H9 (cell line): Measurements from ENCODE around the gene ADCY1. TPM values are rescaled to one million over a fixed set of nuclear protein-coding genes. Genes with fewer than 3 reads are reported as not detected.

Source experiments
- DNase-seq: peaks from one replicate; pipeline ENCODE4 v3.0.0-alpha.2; 2017
- H2AFZ ChIP-seq: one replicate; pipeline ENCODE4 v1.6.1; 2013; ENCODE audit warnings: mild to moderate bottlenecking, low read length, control low read depth, moderate library complexity
- H2AK5ac ChIP-seq: 2 replicates; pipeline ENCODE4 v1.6.1; 2013; ENCODE audit warnings: low read length, control low read depth, mixed read lengths; ENCODE audit not compliant: insufficient read length
- H2BK120ac ChIP-seq: one replicate; pipeline ENCODE4 v1.6.1; 2013; ENCODE audit warnings: low read depth, mild to moderate bottlenecking, low read length, control low read depth, inconsistent platforms; ENCODE audit not compliant: poor library complexity, severe bottlenecking
- H2BK12ac ChIP-seq: 2 replicates; pipeline ENCODE4 v1.6.1; 2013; ENCODE audit warnings: low read length, control low read depth, mixed read lengths, low read depth; ENCODE audit not compliant: insufficient read length
- H2BK15ac ChIP-seq: 2 replicates; pipeline ENCODE4 v1.6.1; 2013; ENCODE audit warnings: low read depth, low read length, control low read depth
- H2BK20ac ChIP-seq: one replicate; pipeline ENCODE4 v1.6.1; 2013; ENCODE audit warnings: low read depth, mild to moderate bottlenecking, low read length, control low read depth, inconsistent platforms; ENCODE audit not compliant: poor library complexity, severe bottlenecking
- H2BK5ac ChIP-seq: 2 replicates; pipeline ENCODE4 v1.6.1; 2013; ENCODE audit warnings: low read length, control low read depth, mixed read lengths; ENCODE audit not compliant: insufficient read length
- H3K14ac ChIP-seq: 2 replicates; pipeline ENCODE4 v1.6.1; 2013; ENCODE audit warnings: low read length, control low read depth; ENCODE audit not compliant: insufficient read depth
- H3K18ac ChIP-seq: 2 replicates; pipeline ENCODE4 v1.6.1; 2013; ENCODE audit warnings: low read depth, mild to moderate bottlenecking, mixed read lengths, low read length, control low read depth; ENCODE audit not compliant: insufficient read length
- H3K23ac ChIP-seq: 2 replicates; pipeline ENCODE4 v1.6.1; 2013; ENCODE audit warnings: low read length, control low read depth, mixed read lengths, low read depth; ENCODE audit not compliant: insufficient read length
- H3K23me2 ChIP-seq: 2 replicates; pipeline ENCODE4 v1.6.1; 2013; ENCODE audit warnings: low read depth, mild to moderate bottlenecking, mixed read lengths, low read length, control low read depth; ENCODE audit not compliant: insufficient read length, poor library complexity, severe bottlenecking
- H3K27ac ChIP-seq: 2 replicates; pipeline ENCODE4 v1.5.1; 2013; ENCODE audit warnings: low read length, control low read depth, mixed read lengths, low read depth; ENCODE audit not compliant: insufficient read length
- H3K27me3 ChIP-seq: 2 replicates; pipeline ENCODE4 v1.6.1; 2013; ENCODE audit warnings: low read length, control low read depth, inconsistent platforms; ENCODE audit not compliant: insufficient read depth
- H3K4ac ChIP-seq: 2 replicates; pipeline ENCODE4 v1.6.1; 2013; ENCODE audit warnings: low read depth, mild to moderate bottlenecking, control low read depth, inconsistent platforms, low read length, moderate library complexity
- H3K4me1 ChIP-seq: 2 replicates; pipeline ENCODE4 v1.6.1; 2013; ENCODE audit warnings: low read length, control low read depth, inconsistent platforms; ENCODE audit not compliant: insufficient read depth
- H3K4me2 ChIP-seq: 2 replicates; pipeline ENCODE4 v1.6.1; 2013; ENCODE audit warnings: low read length, control low read depth, mixed read lengths; ENCODE audit not compliant: insufficient read length, insufficient read depth
- H3K56ac ChIP-seq: 2 replicates; pipeline ENCODE4 v1.6.1; 2013; ENCODE audit warnings: low read depth, mild to moderate bottlenecking, mixed read lengths, low read length, control low read depth; ENCODE audit not compliant: insufficient read length
- H3K79me1 ChIP-seq: 2 replicates; pipeline ENCODE4 v1.6.1; 2013; ENCODE audit warnings: low read depth, mild to moderate bottlenecking, moderate library complexity, low read length, control low read depth, inconsistent platforms; ENCODE audit not compliant: insufficient read depth, poor library complexity, severe bottlenecking
- H3K79me2 ChIP-seq: 2 replicates; pipeline ENCODE4 v1.6.1; 2013; ENCODE audit warnings: low read length, control low read depth, inconsistent platforms; ENCODE audit not compliant: insufficient read depth
- H3K9ac ChIP-seq: 2 replicates; pipeline ENCODE4 v1.6.1; 2013; ENCODE audit warnings: low read length, control low read depth, mixed read lengths; ENCODE audit not compliant: insufficient read length; ENCODE audit errors: extremely low read depth
- H3K9me3 ChIP-seq: one replicate; pipeline ENCODE4 v1.6.1; 2013; ENCODE audit warnings: low read depth, low read length, inconsistent platforms; ENCODE audit not compliant: control insufficient read depth
- H3T11ph ChIP-seq: one replicate; pipeline ENCODE4 v1.6.1; 2013; ENCODE audit warnings: mild to moderate bottlenecking, low read length, control low read depth, inconsistent platforms
- H4K20me1 ChIP-seq: one replicate; pipeline ENCODE4 v1.6.1; 2013; ENCODE audit not compliant: control insufficient read depth, insufficient read length, insufficient read depth
- H4K5ac ChIP-seq: 2 replicates; pipeline ENCODE4 v1.6.1; 2013; ENCODE audit warnings: low read depth, mild to moderate bottlenecking, mixed read lengths, low read length, control low read depth; ENCODE audit not compliant: insufficient read length
- H4K8ac ChIP-seq: replicated peaks from 2 replicates; pipeline ENCODE4 v1.6.1; 2013; ENCODE audit warnings: low read length, control low read depth, mixed read lengths, low read depth; ENCODE audit not compliant: insufficient read length
- H4K91ac ChIP-seq: 2 replicates; pipeline ENCODE4 v1.6.1; 2013; ENCODE audit warnings: low read depth, mild to moderate bottlenecking, moderate library complexity, mixed read lengths, low read length, control low read depth; ENCODE audit not compliant: insufficient read length
- H3K27ac Mint-ChIP-seq, 3 experiments: 2 replicates in 2 of 3; 3 replicates in 1 of 3; pipeline ENCODE4 v1.8.0; 2020 to 2021; ENCODE audit warnings: mixed read lengths in 3 of 3, mild to moderate bottlenecking in 1 of 3, moderate library complexity in 1 of 3
- H3K27me3 Mint-ChIP-seq: 2 replicates; pipeline ENCODE4 v1.8.0; 2021; ENCODE audit warnings: low read depth, mild to moderate bottlenecking, moderate library complexity, mixed read lengths
- H3K36me3 Mint-ChIP-seq, 3 experiments: 2 replicates in 2 of 3; 3 replicates in 1 of 3; pipeline ENCODE4 v1.8.0; 2020 to 2021; ENCODE audit warnings: low read depth in 3 of 3, mixed read lengths in 3 of 3; ENCODE audit not compliant: insufficient read depth in 1 of 3
- H3K4me1 Mint-ChIP-seq, 2 experiments: 2 replicates each; pipeline ENCODE4 v1.8.0; 2020; ENCODE audit warnings: mixed read lengths in 2 of 2
- H3K4me3 Mint-ChIP-seq, 2 experiments: 2 replicates in 1 of 2; 3 replicates in 1 of 2; pipeline ENCODE4 v1.8.0; 2020 to 2021; ENCODE audit warnings: mild to moderate bottlenecking in 2 of 2, mixed read lengths in 2 of 2, moderate library complexity in 1 of 2
- H3K9me3 Mint-ChIP-seq, 2 experiments: 2 replicates in 1 of 2; 3 replicates in 1 of 2; pipeline ENCODE4 v1.8.0; 2020; ENCODE audit warnings: mild to moderate bottlenecking in 2 of 2, mixed read lengths in 2 of 2, moderate library complexity in 1 of 2
- WGBS: extraction: QIAGEN DNeasy Blood & Tissue Kit; methylation state at CpG from one replicate; pipeline ENCODE4 v1.1.7; 2013; ENCODE audit warnings: missing lambda C conversion rate, low lambda C conversion rate, mixed read lengths; ENCODE audit not compliant: insufficient read length; ENCODE audit errors: extremely low coverage; 5-methylcytosine and 5-hydroxymethylcytosine counted together
- total RNA-seq: library from RNA; stranded (reverse); gene quantifications from 2 replicates; pipeline ENCODE4 v1.2.1, GENCODE V29; 2021
- TF ChIP-seq, protein P1 (sequence below): fragments of 200-600 bp; sonication (generic); conservative IDR thresholded peaks from 3 replicates; pipeline ENCODE4 v1.8.0; 2021; ENCODE audit warnings: antibody characterized with exemption, mild to moderate bottlenecking

Gene ADCY1
- total RNA-seq, 1 experiment from 2014 or later: 21.6 TPM

DNA sequence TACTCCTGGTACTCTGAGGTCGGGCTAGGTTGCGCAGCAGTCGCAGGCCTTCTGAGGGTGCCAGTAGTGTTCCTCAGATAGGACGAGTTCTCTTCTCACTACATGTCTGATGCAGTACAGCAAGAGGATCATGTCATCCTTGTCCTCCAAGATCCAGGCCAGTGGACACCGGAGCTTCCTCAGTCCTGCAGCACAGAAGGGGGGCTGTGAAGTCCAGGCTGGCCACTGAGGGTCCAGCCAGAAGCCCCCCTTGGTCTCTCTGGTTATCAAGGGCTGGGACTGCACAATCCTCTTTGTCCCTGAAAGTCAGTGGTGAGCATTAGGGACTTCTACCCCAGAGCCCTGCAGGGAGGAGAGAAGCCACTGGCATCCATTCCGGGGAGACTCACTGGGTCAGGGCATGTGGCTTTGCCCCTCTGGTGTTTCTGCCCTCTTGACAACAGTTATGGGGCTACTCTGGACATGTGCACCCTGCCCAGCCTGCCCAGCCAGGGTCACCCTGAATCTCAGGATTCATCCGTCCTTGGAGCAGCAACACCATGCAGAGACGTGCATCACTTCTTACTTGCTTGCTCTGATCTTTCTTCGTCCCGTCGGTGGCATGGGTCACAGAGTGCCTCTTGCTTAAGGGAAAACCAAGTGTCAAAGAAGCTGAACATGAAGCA, 125.7 kb downstream of the ADCY1 start:
- TF ChIP-seq, protein P1, sequence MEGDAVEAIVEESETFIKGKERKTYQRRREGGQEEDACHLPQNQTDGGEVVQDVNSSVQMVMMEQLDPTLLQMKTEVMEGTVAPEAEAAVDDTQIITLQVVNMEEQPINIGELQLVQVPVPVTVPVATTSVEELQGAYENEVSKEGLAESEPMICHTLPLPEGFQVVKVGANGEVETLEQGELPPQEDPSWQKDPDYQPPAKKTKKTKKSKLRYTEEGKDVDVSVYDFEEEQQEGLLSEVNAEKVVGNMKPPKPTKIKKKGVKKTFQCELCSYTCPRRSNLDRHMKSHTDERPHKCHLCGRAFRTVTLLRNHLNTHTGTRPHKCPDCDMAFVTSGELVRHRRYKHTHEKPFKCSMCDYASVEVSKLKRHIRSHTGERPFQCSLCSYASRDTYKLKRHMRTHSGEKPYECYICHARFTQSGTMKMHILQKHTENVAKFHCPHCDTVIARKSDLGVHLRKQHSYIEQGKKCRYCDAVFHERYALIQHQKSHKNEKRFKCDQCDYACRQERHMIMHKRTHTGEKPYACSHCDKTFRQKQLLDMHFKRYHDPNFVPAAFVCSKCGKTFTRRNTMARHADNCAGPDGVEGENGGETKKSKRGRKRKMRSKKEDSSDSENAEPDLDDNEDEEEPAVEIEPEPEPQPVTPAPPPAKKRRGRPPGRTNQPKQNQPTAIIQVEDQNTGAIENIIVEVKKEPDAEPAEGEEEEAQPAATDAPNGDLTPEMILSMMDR: no peak
- no peak overlapping the region for H3T11ph ChIP-seq
- no peak overlapping the region for H3K27ac ChIP-seq
- no peaks in the 10 kb centered on the region for H3K23me2 ChIP-seq
- WGBS: no CpG with 5 or more reads among the region's 11 CpGs
- no peak overlapping the region for H3K9ac ChIP-seq
- H2BK5ac ChIP-seq: no peak overlapping the region
- no peak overlapping the region for H2BK12ac ChIP-seq
- no peaks in the 10 kb centered on the region for H3K79me2 ChIP-seq
- H3K27ac Mint-ChIP-seq: peak overlapping the region in 1 of 3 experiments; percentile 76; a peak in 1 of 7 replicates
- no peaks in the 10 kb centered on the region for H3K9me3 Mint-ChIP-seq
- no peak overlapping the region for H3K23ac ChIP-seq
- no peak overlapping the region for H3K4me3 Mint-ChIP-seq
- H2BK120ac ChIP-seq: no peak overlapping the region
- H3K4ac ChIP-seq: no peak overlapping the region
- H4K20me1 ChIP-seq: peaks cover 2% of the 10 kb centered on the region
- H2AK5ac ChIP-seq: no peak overlapping the region
- DNase-seq: no peak
- H3K4me2 ChIP-seq: no peak overlapping the region
- H3K27me3 Mint-ChIP-seq: no peaks in the 10 kb centered on the region; the same call in 1 of the 2 replicates
- H3K4me1 Mint-ChIP-seq: no peaks in the 10 kb centered on the region
- no peak overlapping the region for H2BK15ac ChIP-seq
- H3K79me1 ChIP-seq: no peaks in the 10 kb centered on the region
- no peak overlapping the region for H3K18ac ChIP-seq
- no peaks in the 10 kb centered on the region for H3K4me1 ChIP-seq
- peaks cover 8 to 9% (median 9%) of the 10 kb centered on the region in 3 experiments; a peak in 5 of 7 replicates for H3K36me3 Mint-ChIP-seq
- H3K14ac ChIP-seq: no peak overlapping the region
- no peaks in the 10 kb centered on the region for H3K27me3 ChIP-seq
- H4K91ac ChIP-seq: no peak overlapping the region
- no peak overlapping the region for H3K56ac ChIP-seq
- H2BK20ac ChIP-seq: no peak overlapping the region
- no peak overlapping the region for H2AFZ ChIP-seq
- no peak overlapping the region for H4K5ac ChIP-seq
- no peaks in the 10 kb centered on the region for H3K9me3 ChIP-seq
- no peak overlapping the region for H4K8ac ChIP-seq
